Trophoblast cell (in vitro differentiated cells and primary cell): ENCODE measurements around the gene RAB11FIP3.

Experiments
- DNase-seq, 2 donors: peaks; one replicate each; pipeline ENCODE4 v3.0.0-alpha.2; 2016
- H2AFZ ChIP-seq: 2 replicates; pipeline ENCODE4 v1.6.1; 2013; ENCODE audit warnings: low read length, moderate library complexity, mild to moderate bottlenecking; ENCODE audit not compliant: insufficient read depth, poor library complexity
- H2AK5ac ChIP-seq: 2 replicates; pipeline ENCODE4 v1.6.1; 2013; ENCODE audit warnings: mild to moderate bottlenecking, low read length
- H2BK120ac ChIP-seq: 2 replicates; pipeline ENCODE4 v1.6.1; 2013; ENCODE audit warnings: low read length, mild to moderate bottlenecking, moderate library complexity; ENCODE audit not compliant: insufficient read depth, poor library complexity
- H2BK12ac ChIP-seq: 2 replicates; pipeline ENCODE4 v1.6.1; 2013; ENCODE audit warnings: mild to moderate bottlenecking, low read length, moderate library complexity
- H2BK5ac ChIP-seq: 2 replicates; pipeline ENCODE4 v1.6.1; 2013; ENCODE audit warnings: low read length, low read depth, moderate library complexity, mild to moderate bottlenecking; ENCODE audit not compliant: poor library complexity
- H3K14ac ChIP-seq: 2 replicates; pipeline ENCODE4 v1.6.1; 2013; ENCODE audit warnings: mild to moderate bottlenecking, low read length
- H3K18ac ChIP-seq: 2 replicates; pipeline ENCODE4 v1.6.1; 2013; ENCODE audit warnings: mild to moderate bottlenecking, low read length
- H3K23ac ChIP-seq: 2 replicates; pipeline ENCODE4 v1.6.1; 2013; ENCODE audit warnings: low read length
- H3K27ac ChIP-seq: 2 replicates; pipeline ENCODE4 v1.5.1; 2013; ENCODE audit warnings: low read depth, mild to moderate bottlenecking, inconsistent platforms, low read length, moderate library complexity
- H3K27me3 ChIP-seq: 2 replicates; pipeline ENCODE4 v1.6.1; 2013; ENCODE audit warnings: inconsistent platforms, mild to moderate bottlenecking, low read length, moderate library complexity; ENCODE audit not compliant: insufficient read depth
- H3K36me3 ChIP-seq, 2 experiments: 1 replicate in 1 of 2; 2 replicates in 1 of 2; pipeline ENCODE4 v1.6.1; 2013; ENCODE audit warnings: low read length in 2 of 2, mild to moderate bottlenecking in 2 of 2, moderate library complexity in 1 of 2; ENCODE audit not compliant: insufficient read depth in 2 of 2, control insufficient read depth in 1 of 2
- H3K4ac ChIP-seq: 2 replicates; pipeline ENCODE4 v1.6.1; 2013; ENCODE audit warnings: low read depth, mild to moderate bottlenecking, low read length, moderate library complexity
- H3K4me1 ChIP-seq, 2 experiments: 1 replicate in 1 of 2; 2 replicates in 1 of 2; pipeline ENCODE4 v1.6.1; 2013; ENCODE audit warnings: low read length in 2 of 2, mild to moderate bottlenecking in 2 of 2, moderate library complexity in 1 of 2; ENCODE audit not compliant: insufficient read depth in 2 of 2, control insufficient read depth in 1 of 2
- H3K4me2 ChIP-seq: 2 replicates; pipeline ENCODE4 v1.6.1; 2013; ENCODE audit warnings: inconsistent platforms, mild to moderate bottlenecking, low read length, moderate library complexity
- H3K4me3 ChIP-seq: 2 replicates; pipeline ENCODE4 v1.5.1; 2013; ENCODE audit warnings: mild to moderate bottlenecking, low read depth, low read length, inconsistent platforms
- H3K79me1 ChIP-seq: one replicate; pipeline ENCODE4 v1.6.1; 2013; ENCODE audit warnings: low read length
- H3K79me2 ChIP-seq: 2 replicates; pipeline ENCODE4 v1.6.1; 2013; ENCODE audit warnings: low read length, mild to moderate bottlenecking; ENCODE audit not compliant: control insufficient read depth, insufficient read depth, poor library complexity
- H3K9ac ChIP-seq: 2 replicates; pipeline ENCODE4 v1.6.1; 2013; ENCODE audit warnings: mild to moderate bottlenecking, low read length
- H3K9me3 ChIP-seq: 2 replicates; pipeline ENCODE4 v1.6.1; 2013; ENCODE audit warnings: low read depth, mild to moderate bottlenecking, control low read depth, inconsistent platforms, low read length; ENCODE audit not compliant: insufficient read depth
- H4K12ac ChIP-seq: 2 replicates; pipeline ENCODE4 v1.6.1; 2013; ENCODE audit warnings: low read depth, mild to moderate bottlenecking, low read length, moderate library complexity
- H4K8ac ChIP-seq: 2 replicates; pipeline ENCODE4 v1.6.1; 2013; ENCODE audit warnings: low read depth, mild to moderate bottlenecking, low read length, moderate library complexity
- H4K91ac ChIP-seq: one replicate; pipeline ENCODE4 v1.6.1; 2013; ENCODE audit warnings: low read depth, mild to moderate bottlenecking, low read length, moderate library complexity
- WGBS: extraction: QIAGEN DNeasy Blood & Tissue Kit; methylation state at CpG from one replicate; pipeline ENCODE4 v1.1.7; 2013; ENCODE audit warnings: missing lambda C conversion rate; ENCODE audit not compliant: insufficient read length, insufficient coverage; ENCODE audit errors: extremely low coverage; 5-methylcytosine and 5-hydroxymethylcytosine counted together

Gene RAB11FIP3

GRCh38 chr16:521381-522210 is 96.1 kb downstream of the RAB11FIP3 start:
- H2AK5ac ChIP-seq = no peak overlapping the region

DNA sequence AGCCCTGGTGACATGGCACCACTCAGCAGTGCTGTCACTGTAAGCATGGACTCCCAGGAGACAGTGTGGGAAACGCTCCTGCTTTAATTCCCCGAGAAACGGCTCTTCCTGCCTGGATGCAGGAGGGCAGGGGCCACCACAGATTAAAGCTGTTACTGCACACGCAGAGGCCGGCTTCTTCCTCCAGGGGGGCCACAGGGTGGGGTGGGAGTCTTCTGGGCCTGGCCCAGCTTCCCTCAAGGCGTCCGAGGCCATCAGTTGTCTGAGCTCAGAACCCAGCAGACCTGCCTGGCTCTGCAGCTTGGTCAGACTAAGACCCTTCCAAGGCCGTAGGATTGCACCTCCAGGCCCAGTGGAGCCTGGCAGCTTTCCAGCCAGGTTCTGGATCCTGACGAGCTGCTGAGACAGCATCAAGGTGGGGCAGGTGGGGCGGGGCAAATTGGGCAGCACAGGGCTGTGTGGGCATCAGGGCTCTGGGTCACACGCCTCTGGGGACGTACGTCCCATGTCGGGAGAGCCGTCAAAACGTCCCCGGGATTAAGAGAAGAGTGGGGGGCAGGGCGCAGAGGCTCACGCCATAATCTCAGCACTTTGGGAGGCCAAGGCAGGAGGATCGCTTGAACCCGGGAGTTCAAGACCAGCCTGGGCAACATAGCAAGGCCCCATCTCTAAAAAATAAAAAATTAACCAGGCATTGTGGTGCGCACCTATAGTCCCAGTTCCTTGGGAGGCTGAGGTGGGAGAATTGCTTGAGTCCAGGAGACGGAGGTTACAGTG is 97.1 kb downstream of the RAB11FIP3 start:
- Histone ChIP-seq H3K23ac (no peak overlapping the region), H4K91ac (no peak overlapping the region), H3K9me3 (no peaks in the 10 kb centered on the region), H3K79me2 (peaks cover 9% of the 10 kb centered on the region), H2BK5ac (no peak overlapping the region), H2AFZ (no peak overlapping the region), H3K4me2 (no peak overlapping the region), H3K36me3 (peaks cover 23 to 27% of the 10 kb centered on the region in 2 experiments), H4K8ac (no peak overlapping the region), H3K79me1 (peaks cover 10% of the 10 kb centered on the region), H3K27ac (no peak overlapping the region), H3K4me3 (no peak overlapping the region), H3K27me3 (no peaks in the 10 kb centered on the region), H2BK120ac (no peak overlapping the region), H3K14ac (no peak overlapping the region), H3K18ac (no peak overlapping the region), H3K4me1 (peaks cover 12 to 17% of the 10 kb centered on the region in 2 experiments), H2BK12ac (no peak overlapping the region), H3K9ac (no peak overlapping the region), H2AK5ac (no peak overlapping the region), H3K4ac (no peak overlapping the region), H4K12ac (no peak overlapping the region)
- no CpG with 5 or more reads among the region's 23 CpGs for WGBS
- no peak for DNase-seq

More at GRCh38 chr16:521381-522210, 96.1 kb downstream of the RAB11FIP3 start:
- Histone ChIP-seq H2AFZ (no peak overlapping the region), H3K4ac (no peak overlapping the region), H3K14ac (no peak overlapping the region), H4K91ac (no peak overlapping the region), H3K4me1 (peaks cover 12 to 16% of the 10 kb centered on the region in 2 experiments), H3K9me3 (no peaks in the 10 kb centered on the region), H4K12ac (no peak overlapping the region), H3K18ac (no peak overlapping the region), H3K79me2 (peaks cover 2% of the 10 kb centered on the region), H4K8ac (no peak overlapping the region), H3K36me3 (peaks cover 23 to 31% of the 10 kb centered on the region in 2 experiments), H3K27ac (no peak overlapping the region), H3K4me2 (no peak overlapping the region), H3K23ac (no peak overlapping the region), H2BK5ac (no peak overlapping the region), H3K9ac (no peak overlapping the region), H2BK120ac (no peak overlapping the region), H3K79me1 (peaks cover under 1% of the 10 kb centered on the region), H2BK12ac (no peak overlapping the region), H3K4me3 (no peak overlapping the region), H3K27me3 (no peaks in the 10 kb centered on the region)
- WGBS = no CpG with 5 or more reads among the region's 34 CpGs
- no peak for DNase-seq

DNA sequence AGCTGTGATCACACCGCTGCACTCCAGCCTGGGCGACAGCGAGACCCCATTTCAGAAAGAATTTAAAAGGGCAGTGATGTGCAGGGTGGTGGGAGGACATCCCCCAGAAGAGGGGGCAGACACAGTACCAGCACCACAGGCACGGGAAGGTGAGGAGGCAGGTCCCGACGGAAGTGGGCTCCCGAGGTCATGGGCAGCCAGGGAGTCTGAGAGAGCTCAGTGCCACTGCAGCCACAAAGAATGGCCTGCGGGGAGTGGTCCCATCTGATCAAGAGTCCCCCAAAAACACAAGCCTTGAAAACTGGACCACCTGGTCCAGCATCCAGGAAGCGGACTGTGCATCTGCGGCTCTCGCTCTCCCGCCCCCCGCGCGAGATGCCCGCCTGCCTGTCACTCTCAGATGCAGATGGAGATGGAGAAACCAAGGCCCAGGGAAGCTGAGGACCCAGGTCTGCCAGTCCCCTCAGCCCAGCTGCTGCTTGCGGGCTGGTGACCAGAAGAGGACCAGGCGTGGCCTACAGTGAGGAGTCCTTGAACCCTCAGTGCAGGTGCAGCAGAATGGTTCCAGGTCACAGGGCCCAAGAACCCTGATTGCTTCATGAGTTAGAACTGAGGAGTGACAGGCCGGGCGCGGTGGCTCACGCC is 97.8 kb downstream of the RAB11FIP3 start:
- Histone ChIP-seq H3K27ac (no peak overlapping the region), H3K79me1 (peaks cover 10% of the 10 kb centered on the region), H2BK5ac (no peak overlapping the region), H4K91ac (no peak overlapping the region), H2BK120ac (no peak overlapping the region), H3K9ac (no peak overlapping the region), H4K12ac (no peak overlapping the region), H3K4me3 (no peak overlapping the region), H3K4me1 (peaks cover 12 to 17% of the 10 kb centered on the region in 2 experiments), H2AFZ (no peak overlapping the region), H2BK12ac (no peak overlapping the region), H2AK5ac (no peak overlapping the region), H4K8ac (no peak overlapping the region), H3K27me3 (no peaks in the 10 kb centered on the region), H3K36me3 (peaks cover 23 to 27% of the 10 kb centered on the region in 2 experiments), H3K9me3 (no peaks in the 10 kb centered on the region), H3K4me2 (no peak overlapping the region), H3K79me2 (peaks cover 11% of the 10 kb centered on the region), H3K18ac (no peak overlapping the region), H3K14ac (no peak overlapping the region), H3K23ac (no peak overlapping the region), H3K4ac (no peak overlapping the region)
- no CpG with 5 or more reads among the region's 22 CpGs for WGBS
- no peak for DNase-seq

- H3K18ac ChIP-seq = no peak overlapping the region
- no peak overlapping the region for H2AFZ ChIP-seq
- no peak overlapping the region for H3K4me3 ChIP-seq
- no peak overlapping the region for H3K9ac ChIP-seq
- H3K14ac ChIP-seq = no peak overlapping the region
- H2BK120ac ChIP-seq = no peak overlapping the region
- H3K79me2 ChIP-seq = peaks cover 17% of the 10 kb centered on the region
- no peak overlapping the region for H2AK5ac ChIP-seq
- H4K12ac ChIP-seq = no peak overlapping the region
- no peak overlapping the region for H2BK5ac ChIP-seq
- H3K9me3 ChIP-seq = no peaks in the 10 kb centered on the region
- peaks cover 10% of the 10 kb centered on the region for H3K79me1 ChIP-seq
- DNase-seq = no peak
- H3K4me1 ChIP-seq = peaks cover 25 to 28% of the 10 kb centered on the region in 2 experiments
- no peak overlapping the region for H4K91ac ChIP-seq
- H3K27me3 ChIP-seq = no peaks in the 10 kb centered on the region
- no CpG with 5 or more reads among the region's 24 CpGs for WGBS
- peaks cover 17 to 19% of the 10 kb centered on the region in 2 experiments for H3K36me3 ChIP-seq
- no peak overlapping the region for H2BK12ac ChIP-seq
- no peak overlapping the region for H3K4me2 ChIP-seq
- no peak overlapping the region for H4K8ac ChIP-seq
- H3K4ac ChIP-seq = no peak overlapping the region
- H3K27ac ChIP-seq = no peak overlapping the region
- no peak overlapping the region for H3K23ac ChIP-seq
These were observed 99.0 kb downstream of the RAB11FIP3 start for GRCh38 chr16:524274-525040.
